Diencephalon (tissue), 1 donor: ENCODE data around the gene GJA3. TPM values are rescaled to one million over a fixed set of nuclear protein-coding genes. Genes with fewer than 3 reads are reported as not detected.

Experiments
- total RNA-seq: library from RNA; depleted of rRNA; stranded (reverse); fragments of >200 nt; gene quantifications from one replicate; pipeline ENCODE4 v1.2.3, GENCODE V29; 2014

The GJA3 gene
- total RNA-seq, result not detected

GRCh38 chr13:20160306-20161274, at the start of gene GJA3:
TSS of gene GJA3 (minus strand) at chr13:20161052. CDS start at chr13:20143288, 17,764 bp downstream.

DNA sequence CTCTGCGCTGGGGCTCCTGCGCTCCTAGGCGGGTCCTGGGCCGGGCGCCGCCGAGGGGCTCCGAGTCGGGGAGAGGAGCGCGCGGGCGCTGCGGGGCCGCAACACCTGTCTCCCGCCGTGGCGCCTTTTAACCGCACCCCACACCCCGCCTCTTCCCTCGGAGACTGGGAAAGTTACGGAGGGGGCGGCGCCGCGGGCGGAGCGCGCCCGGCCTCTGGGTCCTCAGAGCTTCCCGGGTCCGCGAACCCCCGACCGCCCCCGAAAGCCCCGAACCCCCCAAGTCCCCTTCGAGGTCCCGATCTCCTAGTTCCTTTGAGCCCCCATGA, 31.9 kb upstream of the GJA3 start, which contains the start of gene GJB2:
Gene GJB2, minus strand, starts transcription at position 103 of the 326 bp plus-strand sequence. CDS start 3,357 bp downstream, outside the sequence.

Other genes starting within 250 kb of the GJA3 start
- gene ZMYM2, start 202.3 kb downstream of the GJA3 start, total RNA-seq, result 141 TPM
- 4.2 TPM for gene GJB2, start 31.9 kb upstream of the GJA3 start, total RNA-seq
- 10.6 TPM for gene GJB6, start 71.3 kb upstream of the GJA3 start, total RNA-seq